OCI-LY3 (cell line): ENCODE measurements around the gene AGPAT3.

ENCODE experiments used
- H2AFZ ChIP-seq: fragments of 200-600, 300-600 bp; shearing (Covaris generic); 2 replicates; pipeline ENCODE4 v1.6.0; 2014; ENCODE audit warnings: antibody characterized with exemption, low read depth, low read length
- H3K27ac ChIP-seq: fragments of 200-600, 300-600 bp; sonication (generic); 2 replicates; pipeline ENCODE4 v1.5.1; 2014; ENCODE audit warnings: mild to moderate bottlenecking, low read length, moderate library complexity, mixed read lengths
- H3K27me3 ChIP-seq: fragments of 200-600, 300-600 bp; sonication (generic); 2 replicates; pipeline ENCODE4 v1.6.1; 2014; ENCODE audit warnings: low read depth, low read length, mixed read lengths
- H3K36me3 ChIP-seq: fragments of 200-600, 300-600 bp; sonication (generic); replicated peaks from 2 replicates; pipeline ENCODE3; 2014; ENCODE audit warnings: low read depth, low read length, mixed read lengths
- H3K4me1 ChIP-seq: fragments of 300-600, 200-600 bp; sonication (generic); 2 replicates; pipeline ENCODE4 v1.6.1; 2014; ENCODE audit warnings: low read length, mixed read lengths
- H3K4me2 ChIP-seq: fragments of 200-600, 300-600 bp; sonication (generic); 2 replicates; pipeline ENCODE4 v1.6.1; 2014; ENCODE audit warnings: low read length, mixed read lengths
- H3K4me3 ChIP-seq: fragments of 300-600, 200-600 bp; sonication (generic); 2 replicates; pipeline ENCODE4 v1.5.1; 2014; ENCODE audit warnings: antibody characterized with exemption, mild to moderate bottlenecking, low read length, moderate library complexity
- H3K79me2 ChIP-seq: fragments of 300-600, 200-600 bp; shearing (Covaris generic); 2 replicates; pipeline ENCODE4 v1.6.1; 2014; ENCODE audit warnings: mild to moderate bottlenecking, low read length, mixed read lengths
- H3K9ac ChIP-seq: fragments of 300-600, 200-600 bp; shearing (Covaris generic); 2 replicates; pipeline ENCODE4 v1.6.0; 2014; ENCODE audit warnings: mild to moderate bottlenecking, low read length, moderate library complexity
- H3K9me3 ChIP-seq: fragments of 200-600, 300-600 bp; shearing (Covaris generic); 2 replicates; pipeline ENCODE4 v1.6.1; 2014; ENCODE audit warnings: low read length, mixed read lengths; ENCODE audit not compliant: insufficient read depth
- H4K20me1 ChIP-seq: fragments of 200-600, 300-600 bp; sonication (generic); 2 replicates; pipeline ENCODE4 v1.6.1; 2016; ENCODE audit warnings: low read length, mixed read lengths; ENCODE audit not compliant: insufficient read depth
- EZH2phosphoT487 ChIP-seq: fragments of 200-600 bp; shearing (Covaris generic); IDR thresholded peaks from 2 replicates; pipeline ENCODE4 v1.6.1; 2018; ENCODE audit warnings: antibody characterized with exemption, mixed run types, low read depth
- TF ChIP-seq, protein P1 (sequence below): fragments of 200-600, 300-600 bp; sonication (generic); IDR thresholded peaks from 2 replicates; pipeline ENCODE4 v1.5.1; 2014; ENCODE audit warnings: antibody characterized with exemption, low read length, low read depth

Gene AGPAT3

GRCh38 chr21:43959231-43960116, 94.5 kb downstream of the AGPAT3 start:
- Histone ChIP-seq H3K4me1 (peaks cover 27% of the 10 kb centered on the region), H3K4me2 (no peak overlapping the region), H4K20me1 (peaks cover 11% of the 10 kb centered on the region), H3K27me3 (no peaks in the 10 kb centered on the region), H3K27ac (0 out of 2 replicates have a peak overlapping the region, but pooled peaks have one; percentile 17), H3K9ac (no peak overlapping the region), H3K9me3 (no peaks in the 10 kb centered on the region), H3K79me2 (peaks cover 27% of the 10 kb centered on the region), H3K4me3 (no peak overlapping the region), H2AFZ (no peak overlapping the region), H3K36me3 (peaks cover 22% of the 10 kb centered on the region)
- TF ChIP-seq, protein P1, sequence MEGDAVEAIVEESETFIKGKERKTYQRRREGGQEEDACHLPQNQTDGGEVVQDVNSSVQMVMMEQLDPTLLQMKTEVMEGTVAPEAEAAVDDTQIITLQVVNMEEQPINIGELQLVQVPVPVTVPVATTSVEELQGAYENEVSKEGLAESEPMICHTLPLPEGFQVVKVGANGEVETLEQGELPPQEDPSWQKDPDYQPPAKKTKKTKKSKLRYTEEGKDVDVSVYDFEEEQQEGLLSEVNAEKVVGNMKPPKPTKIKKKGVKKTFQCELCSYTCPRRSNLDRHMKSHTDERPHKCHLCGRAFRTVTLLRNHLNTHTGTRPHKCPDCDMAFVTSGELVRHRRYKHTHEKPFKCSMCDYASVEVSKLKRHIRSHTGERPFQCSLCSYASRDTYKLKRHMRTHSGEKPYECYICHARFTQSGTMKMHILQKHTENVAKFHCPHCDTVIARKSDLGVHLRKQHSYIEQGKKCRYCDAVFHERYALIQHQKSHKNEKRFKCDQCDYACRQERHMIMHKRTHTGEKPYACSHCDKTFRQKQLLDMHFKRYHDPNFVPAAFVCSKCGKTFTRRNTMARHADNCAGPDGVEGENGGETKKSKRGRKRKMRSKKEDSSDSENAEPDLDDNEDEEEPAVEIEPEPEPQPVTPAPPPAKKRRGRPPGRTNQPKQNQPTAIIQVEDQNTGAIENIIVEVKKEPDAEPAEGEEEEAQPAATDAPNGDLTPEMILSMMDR = no peak
- no peak for TF ChIP-seq EZH2phosphoT487

DNA sequence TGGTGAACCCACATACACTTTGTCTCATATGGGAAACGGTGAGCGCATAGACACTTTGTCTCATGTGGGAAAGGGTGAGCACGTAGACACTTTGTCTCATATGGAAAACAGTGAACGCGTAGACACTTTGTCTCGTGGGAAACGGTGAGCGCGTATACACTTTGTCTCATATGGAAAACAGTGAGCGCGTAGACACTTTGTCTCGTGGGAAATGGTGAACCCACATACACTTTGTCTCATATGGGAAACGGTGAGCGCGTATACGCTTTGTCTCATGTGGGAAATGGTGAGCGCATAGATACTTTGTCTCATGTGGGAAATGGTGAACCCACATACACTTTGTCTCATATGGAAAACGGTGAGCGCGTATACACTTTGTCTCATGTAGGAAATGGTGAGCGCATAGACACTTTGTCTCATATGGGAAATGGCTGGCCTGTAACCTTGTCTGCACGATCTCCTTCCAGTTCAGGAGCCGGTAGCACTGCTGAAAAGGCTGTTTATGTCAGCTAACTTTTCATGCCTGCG, 96.4 kb downstream of the AGPAT3 start:
- H3K27ac ChIP-seq = no peak overlapping the region

DNA sequence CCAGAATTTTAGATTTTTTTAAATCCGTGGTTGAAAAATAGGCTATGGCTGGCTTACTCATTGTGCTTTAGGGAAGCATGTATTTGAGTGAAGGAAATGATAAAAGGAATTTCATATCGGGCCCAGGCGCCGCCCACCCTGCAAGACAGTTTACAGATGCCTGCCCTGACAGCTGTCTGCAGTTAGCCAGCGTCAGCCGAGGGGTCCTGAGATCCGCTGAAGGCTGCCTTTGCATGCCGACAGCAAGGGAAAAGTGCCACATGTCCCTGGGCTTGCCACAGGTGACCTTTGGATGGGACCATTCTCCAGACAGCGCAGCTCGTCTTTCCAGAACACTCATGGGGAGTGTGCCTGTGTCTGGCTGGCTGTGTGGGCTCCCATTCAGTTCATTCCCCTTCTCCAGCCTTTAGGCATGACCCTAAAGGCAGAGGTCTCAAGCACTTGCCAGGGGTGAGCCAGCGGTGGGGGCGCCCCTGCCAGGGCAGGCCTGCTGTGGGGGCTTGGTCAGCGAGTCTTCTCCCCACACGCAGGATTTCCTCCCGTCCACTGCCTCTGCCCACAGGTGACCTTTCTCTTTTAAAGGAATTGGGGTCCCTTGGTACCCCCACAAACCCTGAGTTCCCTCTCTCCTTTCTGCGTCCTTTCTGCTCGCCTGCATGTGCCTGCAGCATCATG, 101.0 kb downstream of the AGPAT3 start:
- TF ChIP-seq EZH2phosphoT487 = no peak
- TF ChIP-seq, protein P1 = no peak

More for the DNA sequence above, 96.4 kb downstream of the AGPAT3 start:
- H3K27me3 ChIP-seq = no peaks in the 10 kb centered on the region
- peaks cover 23% of the 10 kb centered on the region for H3K4me1 ChIP-seq
- no peak overlapping the region for H2AFZ ChIP-seq
- H3K9me3 ChIP-seq = no peaks in the 10 kb centered on the region
- peaks cover 7% of the 10 kb centered on the region for H4K20me1 ChIP-seq
- TF ChIP-seq EZH2phosphoT487 = no peak
- TF ChIP-seq, protein P1 = no peak
- H3K4me3 ChIP-seq = no peak overlapping the region
- H3K9ac ChIP-seq = no peak overlapping the region
- H3K4me2 ChIP-seq = no peak overlapping the region
- H3K79me2 ChIP-seq = peaks cover 23% of the 10 kb centered on the region
- H3K36me3 ChIP-seq = peaks cover 16% of the 10 kb centered on the region

DNA sequence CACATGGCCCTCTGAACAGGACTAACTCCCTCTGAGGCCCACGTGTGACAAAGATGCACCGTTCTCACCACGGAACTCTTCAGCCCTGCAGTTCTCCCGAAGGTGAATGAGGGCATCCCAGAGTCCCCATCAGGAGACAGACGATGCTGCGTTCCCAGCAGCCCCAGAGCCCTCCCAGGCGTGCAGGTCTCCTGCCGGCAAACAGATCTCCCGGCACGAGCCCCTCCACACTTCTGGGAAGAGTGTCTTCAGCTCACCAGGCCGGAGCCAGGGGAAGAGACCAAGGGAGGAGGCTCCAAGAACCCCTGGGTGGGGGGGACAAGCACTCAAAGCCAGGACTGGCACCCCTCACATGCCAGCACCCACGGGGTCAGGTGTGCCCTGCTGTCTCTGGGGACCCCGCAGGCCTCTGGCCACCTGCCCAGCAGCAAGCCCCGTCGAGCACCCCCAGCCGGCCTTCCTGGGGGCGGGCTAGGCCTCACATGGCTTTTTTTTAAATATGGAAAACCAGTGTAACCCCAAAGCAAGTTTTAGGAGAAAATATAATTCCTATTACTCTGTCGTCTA, 102.0 kb downstream of the AGPAT3 start:
- H3K4me2 ChIP-seq = no peak overlapping the region
- H3K27me3 ChIP-seq = no peaks in the 10 kb centered on the region
- no peaks in the 10 kb centered on the region for H3K9me3 ChIP-seq
- no peaks in the 10 kb centered on the region for H3K4me1 ChIP-seq
- H3K36me3 ChIP-seq = peaks cover 14% of the 10 kb centered on the region
- H2AFZ ChIP-seq = no peak overlapping the region
- no peak overlapping the region for H3K27ac ChIP-seq
- TF ChIP-seq, protein P1 = no peak
- no peak overlapping the region for H3K4me3 ChIP-seq
- no peaks in the 10 kb centered on the region for H4K20me1 ChIP-seq
- H3K9ac ChIP-seq = no peak overlapping the region
- H3K79me2 ChIP-seq = no peaks in the 10 kb centered on the region

More for the DNA sequence above, 101.0 kb downstream of the AGPAT3 start:
- no peaks in the 10 kb centered on the region for H3K79me2 ChIP-seq
- no peaks in the 10 kb centered on the region for H3K4me1 ChIP-seq
- H3K36me3 ChIP-seq = peaks cover 13% of the 10 kb centered on the region
- no peak overlapping the region for H3K4me2 ChIP-seq
- H3K9ac ChIP-seq = no peak overlapping the region
- H3K4me3 ChIP-seq = no peak overlapping the region
- H4K20me1 ChIP-seq = no peaks in the 10 kb centered on the region
- H3K9me3 ChIP-seq = no peaks in the 10 kb centered on the region
- H2AFZ ChIP-seq = no peak overlapping the region
- H3K27me3 ChIP-seq = no peaks in the 10 kb centered on the region
- H3K27ac ChIP-seq = no peak overlapping the region
